H1 (cell line): ENCODE data around the gene TBC1D22B. TPM values are rescaled to one million over a fixed set of nuclear protein-coding genes. Genes with fewer than 3 reads are reported as not detected.

ENCODE experiments used
- CTCF ChIA-PET: fragments of 300-600 bp; sonication (Branson Sonifier 250); formaldehyde crosslinking; loops from one replicate; lab custom pipeline; 2021; ENCODE audit not compliant: partially characterized antibody; lab: Charles Lee
- POLR2A ChIA-PET: fragments of 300-600 bp; sonication (Branson Sonifier 250); formaldehyde crosslinking; loops from one replicate; lab custom pipeline; 2021; ENCODE audit warnings: inconsistent platforms; ENCODE audit not compliant: partially characterized antibody; lab: Charles Lee
- DNase-seq, 2 experiments: peaks; one replicate each; pipeline versions ENCODE4 v3.0.0 to v3.0.0-alpha.2; 2010 to 2022; ENCODE audit warnings: low spot score in 2 of 2, low read depth in 1 of 2, mixed read lengths in 1 of 2
- FAIRE-seq: peaks from 2 replicates; lab custom pipeline; 2011; peaks lifted over from hg19 to GRCh38; lab: Jason Lieb, UNC
- H2AFZ ChIP-seq: 2 replicates; pipeline ENCODE4 v1.8.1; 2012; ENCODE audit warnings: low read length, inconsistent platforms
- H2AK5ac ChIP-seq: 2 replicates; pipeline ENCODE4 v1.6.1; 2013; ENCODE audit warnings: low read depth, low read length
- H2BK120ac ChIP-seq: replicated peaks from 2 replicates; pipeline ENCODE3; 2013; ENCODE audit warnings: low read depth, low read length, inconsistent platforms
- H2BK12ac ChIP-seq: 2 replicates; pipeline ENCODE4 v1.6.1; 2013; ENCODE audit warnings: low read depth, low read length
- H2BK15ac ChIP-seq: 2 replicates; pipeline ENCODE4 v1.6.1; 2013; ENCODE audit warnings: low read length
- H2BK20ac ChIP-seq: 2 replicates; pipeline ENCODE4 v1.6.1; 2013; ENCODE audit warnings: low read length
- H2BK5ac ChIP-seq: 2 replicates; pipeline ENCODE4 v1.6.1; 2013; ENCODE audit warnings: low read depth, low read length
- H3K14ac ChIP-seq: 2 replicates; pipeline ENCODE4 v1.6.1; 2013; ENCODE audit warnings: inconsistent platforms; ENCODE audit not compliant: insufficient read length
- H3K18ac ChIP-seq: 2 replicates; pipeline ENCODE4 v1.6.1; 2013; ENCODE audit warnings: low read length; ENCODE audit errors: extremely low read depth
- H3K23ac ChIP-seq: 2 replicates; pipeline ENCODE4 v1.6.1; 2013; ENCODE audit warnings: inconsistent platforms; ENCODE audit not compliant: insufficient read length
- H3K23me2 ChIP-seq: 2 replicates; pipeline ENCODE4 v1.6.1; 2013; ENCODE audit warnings: low read depth, low read length
- H3K27ac ChIP-seq: 2 replicates; pipeline ENCODE4 v1.6.1; 2011; ENCODE audit warnings: low read depth, low read length, inconsistent platforms
- H3K27me3 ChIP-seq, 4 experiments: replicated peaks in 1 of 4; 1 replicate in 1 of 4; 2 replicates in 3 of 4; pipeline versions ENCODE4 v1.6.1 to v1.8.1; 2011 to 2013; ENCODE audit warnings: low read length in 3 of 4, mild to moderate bottlenecking in 3 of 4, inconsistent platforms in 2 of 4, mixed read lengths in 2 of 4, moderate library complexity in 1 of 4; ENCODE audit not compliant: control insufficient read depth in 3 of 4, insufficient read depth in 3 of 4; ENCODE audit errors: extremely low read depth in 1 of 4
- H3K36me3 ChIP-seq, 4 experiments: 2 replicates each; pipeline versions ENCODE4 v1.6.1 to v1.8.1; 2011 to 2013; ENCODE audit warnings: mild to moderate bottlenecking in 4 of 4, low read length in 3 of 4, moderate library complexity in 2 of 4, control low read depth in 1 of 4, inconsistent platforms in 1 of 4; ENCODE audit not compliant: insufficient read depth in 4 of 4, control insufficient read depth in 2 of 4
- H3K4ac ChIP-seq: replicated peaks from 2 replicates; pipeline ENCODE3; 2013; ENCODE audit warnings: low read length, low read depth, mixed read lengths, inconsistent platforms; ENCODE audit not compliant: insufficient read length
- H3K4me1 ChIP-seq, 4 experiments: replicated peaks in 1 of 4; 1 replicate in 1 of 4; 2 replicates in 3 of 4; pipeline versions ENCODE4 v1.6.1 to v1.8.1; 2011 to 2013; ENCODE audit warnings: low read length in 3 of 4, inconsistent platforms in 2 of 4, mixed read lengths in 1 of 4; ENCODE audit not compliant: insufficient read depth in 4 of 4, control insufficient read depth in 3 of 4
- H3K4me2 ChIP-seq, 2 experiments: 2 replicates each; pipeline versions ENCODE4 v1.6.1 to v1.8.1; 2011 to 2013; ENCODE audit warnings: low read depth in 2 of 2, low read length in 2 of 2, control low read depth in 1 of 2, inconsistent platforms in 1 of 2, mild to moderate bottlenecking in 1 of 2; ENCODE audit not compliant: insufficient read depth in 1 of 2
- H3K4me3 ChIP-seq, 4 experiments: fragments of 200-600, 300-600 bp in 1 of 4; sonication (generic), shearing (Covaris generic), sonication (Bioruptor Twin) in 1 of 4; 2 replicates each; pipeline versions ENCODE4 v1.5.1 to v1.8.1; 2011 to 2016; ENCODE audit warnings: low read length in 4 of 4, low read depth in 3 of 4, control low read depth in 2 of 4, inconsistent platforms in 2 of 4, mild to moderate bottlenecking in 2 of 4, mixed read lengths in 1 of 4, moderate library complexity in 1 of 4; ENCODE audit not compliant: insufficient read depth in 2 of 4; ENCODE audit errors: extremely low read depth in 1 of 4
- H3K56ac ChIP-seq: replicated peaks from 2 replicates; pipeline ENCODE3; 2013; ENCODE audit warnings: low read depth, mild to moderate bottlenecking, mixed read lengths, low read length, inconsistent platforms; ENCODE audit not compliant: insufficient read length
- H3K79me1 ChIP-seq: 2 replicates; pipeline ENCODE4 v1.6.1; 2013; ENCODE audit warnings: low read depth, low read length, control low read depth
- H3K79me2 ChIP-seq, 2 experiments: 2 replicates each; pipeline versions ENCODE4 v1.6.1 to v1.8.1; 2012 to 2013; ENCODE audit warnings: low read length in 2 of 2, mild to moderate bottlenecking in 2 of 2, inconsistent platforms in 1 of 2; ENCODE audit not compliant: insufficient read depth in 2 of 2, control insufficient read depth in 1 of 2
- H3K9ac ChIP-seq, 4 experiments: replicated peaks in 1 of 4; 1 replicate in 1 of 4; 2 replicates in 3 of 4; pipeline versions ENCODE4 v1.6.1 to v1.8.1; 2011 to 2013; ENCODE audit warnings: low read depth in 3 of 4, low read length in 3 of 4, control low read depth in 2 of 4, mild to moderate bottlenecking in 2 of 4, moderate library complexity in 2 of 4, inconsistent platforms in 1 of 4; ENCODE audit errors: extremely low read depth in 1 of 4
- H3K9me3 ChIP-seq, 2 experiments: 2 replicates each; pipeline versions ENCODE4 v1.6.1 to v1.8.1; 2012 to 2013; ENCODE audit warnings: mild to moderate bottlenecking in 2 of 2, moderate library complexity in 2 of 2, control low read depth in 1 of 2, inconsistent platforms in 1 of 2, low read depth in 1 of 2, low read length in 1 of 2, mixed read lengths in 1 of 2; ENCODE audit not compliant: insufficient read depth in 2 of 2
- H4K20me1 ChIP-seq, 2 experiments: replicated peaks in 1 of 2; 2 replicates each; pipeline versions ENCODE3 to v1.8.1; 2011 to 2013; ENCODE audit warnings: inconsistent platforms in 2 of 2, low read length in 2 of 2, mild to moderate bottlenecking in 1 of 2; ENCODE audit not compliant: insufficient read depth in 2 of 2, control insufficient read depth in 1 of 2
- H4K5ac ChIP-seq: 2 replicates; pipeline ENCODE4 v1.6.1; 2013; ENCODE audit warnings: low read length, low read depth, mixed read lengths, inconsistent platforms; ENCODE audit not compliant: insufficient read length
- H4K8ac ChIP-seq: 2 replicates; pipeline ENCODE4 v1.8.0; 2013; ENCODE audit warnings: mild to moderate bottlenecking, moderate library complexity, low read length, inconsistent platforms; ENCODE audit not compliant: insufficient read depth; ENCODE audit errors: extremely low read depth
- H4K91ac ChIP-seq: replicated peaks from 2 replicates; pipeline ENCODE3; 2013; ENCODE audit warnings: low read length, mixed read lengths, inconsistent platforms; ENCODE audit not compliant: insufficient read length
- BACH1 ChIP-seq: IDR thresholded peaks from 2 replicates; pipeline ENCODE4 v1.6.1; 2012; ENCODE audit warnings: low read length, improper control_type of control experiment
- CEBPB ChIP-seq: IDR thresholded peaks from 2 replicates; pipeline ENCODE4 v1.6.1; 2012; ENCODE audit warnings: low read depth, low read length
- CREB1 ChIP-seq: IDR thresholded peaks from 2 replicates; pipeline ENCODE4 v1.6.1; 2012; ENCODE audit warnings: inconsistent platforms
- EGR1 ChIP-seq: IDR thresholded peaks from 2 replicates; pipeline ENCODE4 v1.6.1; 2011; ENCODE audit warnings: low read depth, low read length, borderline replicate concordance
- EP300 ChIP-seq, 2 experiments: IDR thresholded peaks; 1 replicate in 1 of 2; 2 replicates in 1 of 2; pipeline ENCODE4 v1.6.1; 2011 to 2012; ENCODE audit warnings: low read depth in 2 of 2, low read length in 2 of 2, mild to moderate bottlenecking in 2 of 2, borderline replicate concordance in 1 of 2, inconsistent platforms in 1 of 2, moderate library complexity in 1 of 2
- JUND ChIP-seq: IDR thresholded peaks from 2 replicates; pipeline ENCODE4 v1.6.1; 2011; ENCODE audit warnings: mild to moderate bottlenecking, improper control_type of control experiment, low read length
- NRF1 ChIP-seq: IDR thresholded peaks from 2 replicates; pipeline ENCODE4 v1.6.1; 2011; ENCODE audit warnings: mild to moderate bottlenecking, low read depth, low read length, improper control_type of control experiment
- POU5F1 ChIP-seq: IDR thresholded peaks from 2 replicates; pipeline ENCODE4 v1.6.1; 2011; ENCODE audit warnings: low read depth, mild to moderate bottlenecking, low read length, moderate library complexity
- SP1 ChIP-seq: IDR thresholded peaks from 2 replicates; pipeline ENCODE4 v1.6.1; 2011; ENCODE audit warnings: low read depth, low read length
- SRF ChIP-seq: IDR thresholded peaks from 2 replicates; pipeline ENCODE4 v1.6.1; 2011; ENCODE audit warnings: mild to moderate bottlenecking, low read depth, low read length, moderate library complexity
- YY1 ChIP-seq: IDR thresholded peaks from 2 replicates; pipeline ENCODE4 v1.6.1; 2011; ENCODE audit warnings: low read depth, mild to moderate bottlenecking, low read length
- WGBS, 2 experiments: shearing (Covaris generic) in 1 of 2; methylation state at CpG; one replicate each; pipeline versions ENCODE4 v1.1.6 to v1.1.7; 2013 to 2015; ENCODE audit warnings: low lambda C conversion rate in 2 of 2, mixed read lengths in 2 of 2, inconsistent platforms in 1 of 2, low coverage in 1 of 2, missing lambda C conversion rate in 1 of 2; ENCODE audit not compliant: insufficient replicate concordance in 2 of 2, insufficient coverage in 1 of 2, insufficient read length in 1 of 2; ENCODE audit errors: extremely low coverage in 1 of 2, missing lambda C conversion rate in 1 of 2; 5-methylcytosine and 5-hydroxymethylcytosine counted together
- polyA plus RNA-seq, 7 experiments: library from polyadenylated mRNA; depleted of rRNA in 3 of 7; stranded (reverse) in 5 of 7; unstranded in 2 of 7; fragments of >200 nt in 5 of 7; fragments of 200-250 nt in 2 of 7; gene quantifications; 1 replicate in 5 of 7; 2 replicates in 1 of 7; 4 replicates in 1 of 7; pipeline versions ENCODE4 v1.2.1 to v1.2.3, GENCODE V29; 2011 to 2013; ENCODE audit warnings: missing spikeins in 2 of 7, mixed read lengths in 2 of 7
- total RNA-seq: library from RNA; stranded (reverse); fragmentation: NEBNext Ultra II Directional; extraction: Animal tissue kit (Norgen Biotek cat#: 25700); gene quantifications from 2 replicates; pipeline ENCODE4 v1.2.1, GENCODE V29; 2021
- TF ChIP-seq, protein P1 (sequence below): IDR thresholded peaks from 2 replicates; pipeline ENCODE4 v1.6.1; 2011; ENCODE audit warnings: low read length, improper control_type of control experiment
- TF ChIP-seq, protein P2 (sequence below): IDR thresholded peaks from 2 replicates; pipeline ENCODE4 v1.6.1; 2012; ENCODE audit warnings: inconsistent platforms

TBC1D22B gene
- total and polyA plus RNA-seq, 2 of the 8 experiments (the other 6 are each of a cell fraction or from before 2014, with no cell fraction given) = 10.1 to 17.4 TPM

DNA sequence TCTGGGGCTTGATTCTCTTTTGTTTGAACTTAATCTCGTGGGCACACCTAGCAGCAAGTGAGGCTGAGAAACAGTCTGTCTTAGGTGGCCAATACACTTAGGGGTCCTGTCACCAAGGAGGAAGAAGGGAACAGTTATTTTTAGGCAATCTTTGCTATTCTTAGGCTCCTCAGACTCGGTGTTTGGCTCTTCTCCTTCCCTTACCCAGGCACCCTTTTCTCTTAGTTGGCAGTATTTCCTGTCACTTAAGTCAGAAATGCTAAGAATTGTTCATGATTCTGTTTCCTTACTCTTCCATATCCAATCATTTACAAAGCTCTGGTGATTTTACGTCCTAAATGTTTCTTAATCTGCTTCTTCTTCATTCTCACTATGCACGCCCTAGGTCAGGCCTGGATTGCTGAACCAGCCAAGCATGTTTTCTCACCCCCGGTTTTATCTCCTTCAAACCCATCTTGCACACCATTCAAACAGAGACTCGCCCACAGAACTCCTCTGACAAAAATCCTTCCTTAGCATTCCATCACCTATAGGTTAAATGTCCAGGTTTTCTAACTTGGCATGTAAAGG is 45.6 kb downstream of the TBC1D22B start:
- no peak overlapping the region for H2BK15ac ChIP-seq
- H3K14ac ChIP-seq = no peak overlapping the region
- H3K4me1 ChIP-seq = no peaks in the 10 kb centered on the region
- peaks cover 2 to 17% (median 12%) of the 10 kb centered on the region in 4 experiments; a peak in 7 of 8 replicates for H3K36me3 ChIP-seq
- no peaks in the 10 kb centered on the region for H3K23me2 ChIP-seq
- no peaks in the 10 kb centered on the region for H3K79me2 ChIP-seq
- no peak overlapping the region for H3K56ac ChIP-seq
- H2BK5ac ChIP-seq = no peak overlapping the region
- no peak overlapping the region for H3K18ac ChIP-seq
- FAIRE-seq (no peak), DNase-seq (no peak)
- no peak overlapping the region for H4K5ac ChIP-seq
- H4K8ac ChIP-seq = no peak overlapping the region
- no peak overlapping the region for H3K4me3 ChIP-seq
- H2BK20ac ChIP-seq = no peak overlapping the region
- no peak overlapping the region for H3K4ac ChIP-seq
- no peak overlapping the region for H3K9ac ChIP-seq
- ChIA-PET POLR2A (interaction anchor here (1.1 kb wide), 1 partner anchor 11 kb away, joined by 3 read pairs; no protein-coding TSS in a partner anchor), CTCF (interaction anchor here (0.6 to 5.3 kb wide), 9 partner anchors 9 to 90 kb away, joined by 3 to 43 read pairs (median 5); no protein-coding TSS in a partner anchor)
- H3K9me3 ChIP-seq = no peaks in the 10 kb centered on the region
- H3K23ac ChIP-seq = no peak overlapping the region
- H3K4me2 ChIP-seq = no peak overlapping the region
- no peak overlapping the region for H2BK120ac ChIP-seq
- H4K20me1 ChIP-seq = peaks cover 0 to 4% of the 10 kb centered on the region in 2 experiments
- 85% methylated on average over 6 of the region's 6 CpGs; no CpG with 5 or more reads in 1 of the 2 experiments for WGBS, 2 experiments
- H2BK12ac ChIP-seq = no peak overlapping the region
- H2AFZ ChIP-seq = no peak overlapping the region
- H3K27me3 ChIP-seq = no peaks in the 10 kb centered on the region
- H2AK5ac ChIP-seq = no peak overlapping the region
- no peak overlapping the region for H3K27ac ChIP-seq
- no peaks in the 10 kb centered on the region for H3K79me1 ChIP-seq
- no peak overlapping the region for H4K91ac ChIP-seq
- TF ChIP-seq JUND (no peak), YY1 (no peak), CEBPB (no peak), EGR1 (no peak), NRF1 (no peak), BACH1 (no peak), SRF (no peak), CREB1 (no peak), POU5F1 (no peak), EP300 (IDR thresholded peaks at IDR 0.05; ENCODE audit: borderline replicate concordance in 1 of 2, low read depth in 2 of 2, low read length in 2 of 2) (no peak), SP1 (no peak)
- TF ChIP-seq, protein P1, sequence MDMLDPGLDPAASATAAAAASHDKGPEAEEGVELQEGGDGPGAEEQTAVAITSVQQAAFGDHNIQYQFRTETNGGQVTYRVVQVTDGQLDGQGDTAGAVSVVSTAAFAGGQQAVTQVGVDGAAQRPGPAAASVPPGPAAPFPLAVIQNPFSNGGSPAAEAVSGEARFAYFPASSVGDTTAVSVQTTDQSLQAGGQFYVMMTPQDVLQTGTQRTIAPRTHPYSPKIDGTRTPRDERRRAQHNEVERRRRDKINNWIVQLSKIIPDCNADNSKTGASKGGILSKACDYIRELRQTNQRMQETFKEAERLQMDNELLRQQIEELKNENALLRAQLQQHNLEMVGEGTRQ = no peak
- TF ChIP-seq, protein P2, sequence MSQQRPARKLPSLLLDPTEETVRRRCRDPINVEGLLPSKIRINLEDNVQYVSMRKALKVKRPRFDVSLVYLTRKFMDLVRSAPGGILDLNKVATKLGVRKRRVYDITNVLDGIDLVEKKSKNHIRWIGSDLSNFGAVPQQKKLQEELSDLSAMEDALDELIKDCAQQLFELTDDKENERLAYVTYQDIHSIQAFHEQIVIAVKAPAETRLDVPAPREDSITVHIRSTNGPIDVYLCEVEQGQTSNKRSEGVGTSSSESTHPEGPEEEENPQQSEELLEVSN = no peak
